Epithelial cell of proximal tubule (primary cell): Measurements from ENCODE around the gene RCAN2. TPM values are rescaled to one million over a fixed set of nuclear protein-coding genes. Genes with fewer than 3 reads are reported as not detected.
"Not testable (repeated sequence)": the region's sequence is repeated elsewhere in the genome, so short reads cannot be mapped to it uniquely, and the experiment has no call there.

Source experiments
- DNase-seq: peaks from one replicate; pipeline ENCODE4 v3.0.0-alpha.2; 2011; ENCODE audit warnings: low read depth
- H3K4me3 ChIP-seq: 2 replicates; pipeline ENCODE4 v1.5.1; 2011; ENCODE audit warnings: low read depth, mild to moderate bottlenecking, low read length
- CTCF ChIP-seq: conservative IDR thresholded peaks from 2 replicates; pipeline ENCODE4 v1.5.1; 2012; ENCODE audit warnings: low read depth, mild to moderate bottlenecking, low read length
- total RNA-seq: library from RNA; depleted of rRNA; stranded (reverse); fragments of >200 nt; gene quantifications from 2 replicates; pipeline ENCODE4 v1.2.3, GENCODE V29; 2015

RCAN2 gene
- total RNA-seq, 1 donor from 2014 or later: 5.3 TPM

DNA sequence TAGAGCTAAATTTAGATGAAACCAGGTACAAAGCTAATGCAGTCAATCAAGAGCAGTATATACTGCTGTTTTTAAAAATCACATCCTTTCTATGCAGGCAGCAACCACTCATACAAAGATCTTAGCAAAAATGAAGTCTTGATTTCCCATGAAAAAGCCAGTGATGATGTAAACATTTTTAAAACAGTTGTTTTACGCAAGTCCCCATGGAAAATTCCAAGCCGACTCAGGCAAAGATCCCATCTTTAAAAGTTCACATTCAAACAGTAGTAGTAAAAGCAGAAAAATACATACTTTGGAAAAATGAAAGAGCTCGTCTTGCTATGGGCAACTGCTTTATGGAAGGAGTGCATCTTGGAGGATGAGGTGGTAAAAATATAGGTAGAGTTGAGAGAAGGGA, 84.0 kb downstream of the RCAN2 start:
- TF ChIP-seq CTCF: no peak
- no peak overlapping the region for H3K4me3 ChIP-seq
- no peak for DNase-seq

- H3K4me3 ChIP-seq, DNase-seq: not testable (repeated sequence)
Measured at GRCh38 chr6:46405620-46406180, 85.5 kb downstream of the RCAN2 start.

- no peak overlapping the region for H3K4me3 ChIP-seq
- no peak for TF ChIP-seq CTCF
- no peak for DNase-seq
Measured at GRCh38 chr6:46400898-46401297, 90.4 kb downstream of the RCAN2 start.

- no peak for DNase-seq
- H3K4me3 ChIP-seq: no peak overlapping the region
- TF ChIP-seq CTCF: no peak
Measured at GRCh38 chr6:46395530-46395929, 95.7 kb downstream of the RCAN2 start.

GRCh38 chr6:46393940-46394337, 97.3 kb downstream of the RCAN2 start:
- no peak overlapping the region for H3K4me3 ChIP-seq
- TF ChIP-seq CTCF: no peak
- no peak for DNase-seq

GRCh38 chr6:46393161-46393939, 97.9 kb downstream of the RCAN2 start:
- no peak for DNase-seq
- no peak for TF ChIP-seq CTCF
- no peak overlapping the region for H3K4me3 ChIP-seq

- TF ChIP-seq CTCF: no peak
- DNase-seq: no peak
- H3K4me3 ChIP-seq: no peak overlapping the region
Measured at GRCh38 chr6:46392294-46392693, 99.0 kb downstream of the RCAN2 start.
